ENCODE measurements around the gene CNTFR. TPM values are rescaled to one million over a fixed set of nuclear protein-coding genes. Genes with fewer than 3 reads are reported as not detected.

The CNTFR gene
- total and polyA plus RNA-seq, 2 of the 8 experiments (the other 6 are each of a cell fraction or from before 2014, with no cell fraction given) = 1.2 to 4.2 TPM

GRCh38 chr9:34514816-34515215 is 74.7 kb downstream of the CNTFR start (continued):
- TF ChIP-seq HDAC2 (IDR thresholded peaks at IDR 0.05; ENCODE audit: borderline replicate concordance in 1 of 2, low read depth in 2 of 2, low read length in 2 of 2) = no peak
- no peak for TF ChIP-seq FOSL1 (IDR thresholded peaks at IDR 0.05; ENCODE audit: insufficient read depth, low read depth, low read length)
- no peak for TF ChIP-seq SRF (IDR thresholded peaks at IDR 0.05; ENCODE audit: low read depth, low read length)
- TF ChIP-seq NRF1 (IDR thresholded peaks at IDR 0.05; ENCODE audit: low read depth, low read length) = no peak
- TF ChIP-seq MAFK (IDR thresholded peaks at IDR 0.05; ENCODE audit: low read depth, low read length) = no peak
- no peak for TF ChIP-seq POU5F1 (IDR thresholded peaks at IDR 0.05; ENCODE audit: low read depth, low read length)
- TF ChIP-seq CHD7 (IDR thresholded peaks at IDR 0.05; ENCODE audit: insufficient replicate concordance, low read length) = no peak
- no peak for TF ChIP-seq KDM1A (IDR thresholded peaks at IDR 0.05; ENCODE audit: borderline replicate concordance, low read length)
- TF ChIP-seq RBBP5 (IDR thresholded peaks at IDR 0.05; ENCODE audit: borderline replicate concordance, low read depth, low read length) = no peak
- TF ChIP-seq JUND (IDR thresholded peaks at IDR 0.05; ENCODE audit: low read length) = no peak

All from H1 (cell line).